ENCODE results near the gene OR2D3.
"Not testable (repeated sequence)": the region's sequence is repeated elsewhere in the genome, so short reads cannot be mapped to it uniquely, and the experiment has no call there.

The OR2D3 gene

DNA sequence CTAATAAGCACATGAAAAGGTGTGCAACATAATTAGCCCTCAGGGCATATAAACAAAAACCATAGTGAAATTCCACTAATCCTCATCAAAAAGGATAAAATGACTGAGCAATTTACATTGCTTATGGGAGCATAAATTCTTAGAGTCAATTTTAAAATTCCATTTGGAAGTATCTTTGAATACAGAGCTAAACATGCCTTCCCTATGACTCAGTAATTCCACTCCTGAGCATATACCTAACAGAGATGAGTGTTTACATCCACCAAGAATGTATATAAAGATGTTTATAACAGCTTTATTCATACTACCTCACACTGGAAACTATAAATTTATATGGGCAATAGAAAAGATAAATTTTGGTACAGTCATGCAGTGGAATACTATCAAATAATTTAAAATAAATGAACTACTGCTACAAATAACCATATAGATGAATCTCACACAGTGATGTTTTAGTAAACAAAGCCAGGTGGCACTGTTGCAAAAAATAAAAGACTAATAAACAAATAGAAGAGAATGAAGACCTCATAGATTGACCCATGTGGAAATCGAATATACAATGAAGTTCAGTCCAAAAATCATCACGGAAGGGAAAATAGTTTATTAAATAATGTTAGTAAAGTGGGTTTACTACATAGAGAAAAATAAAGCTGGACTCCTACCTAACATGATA, 20.3 kb upstream of the OR2D3 start:
- no peak for DNase-seq (ENCODE audit: extremely low read depth, insufficient read length)
- H3K27me3 ChIP-seq (replicated peaks; ENCODE audit: control insufficient read depth, insufficient read depth, low read length): no peaks in the 10 kb centered on the region
- no peak overlapping the region for H3K4me3 ChIP-seq (replicated peaks; ENCODE audit: low read depth, low read length)
- TF ChIP-seq, protein P1, sequence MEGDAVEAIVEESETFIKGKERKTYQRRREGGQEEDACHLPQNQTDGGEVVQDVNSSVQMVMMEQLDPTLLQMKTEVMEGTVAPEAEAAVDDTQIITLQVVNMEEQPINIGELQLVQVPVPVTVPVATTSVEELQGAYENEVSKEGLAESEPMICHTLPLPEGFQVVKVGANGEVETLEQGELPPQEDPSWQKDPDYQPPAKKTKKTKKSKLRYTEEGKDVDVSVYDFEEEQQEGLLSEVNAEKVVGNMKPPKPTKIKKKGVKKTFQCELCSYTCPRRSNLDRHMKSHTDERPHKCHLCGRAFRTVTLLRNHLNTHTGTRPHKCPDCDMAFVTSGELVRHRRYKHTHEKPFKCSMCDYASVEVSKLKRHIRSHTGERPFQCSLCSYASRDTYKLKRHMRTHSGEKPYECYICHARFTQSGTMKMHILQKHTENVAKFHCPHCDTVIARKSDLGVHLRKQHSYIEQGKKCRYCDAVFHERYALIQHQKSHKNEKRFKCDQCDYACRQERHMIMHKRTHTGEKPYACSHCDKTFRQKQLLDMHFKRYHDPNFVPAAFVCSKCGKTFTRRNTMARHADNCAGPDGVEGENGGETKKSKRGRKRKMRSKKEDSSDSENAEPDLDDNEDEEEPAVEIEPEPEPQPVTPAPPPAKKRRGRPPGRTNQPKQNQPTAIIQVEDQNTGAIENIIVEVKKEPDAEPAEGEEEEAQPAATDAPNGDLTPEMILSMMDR (IDR thresholded peaks at IDR 0.05; ENCODE audit: insufficient read depth, low read length, poor library complexity, severe bottlenecking): peak; percentile 28
- H3K36me3 ChIP-seq (ENCODE audit: control insufficient read depth, insufficient read depth, low read length): no peaks in the 10 kb centered on the region

DNA sequence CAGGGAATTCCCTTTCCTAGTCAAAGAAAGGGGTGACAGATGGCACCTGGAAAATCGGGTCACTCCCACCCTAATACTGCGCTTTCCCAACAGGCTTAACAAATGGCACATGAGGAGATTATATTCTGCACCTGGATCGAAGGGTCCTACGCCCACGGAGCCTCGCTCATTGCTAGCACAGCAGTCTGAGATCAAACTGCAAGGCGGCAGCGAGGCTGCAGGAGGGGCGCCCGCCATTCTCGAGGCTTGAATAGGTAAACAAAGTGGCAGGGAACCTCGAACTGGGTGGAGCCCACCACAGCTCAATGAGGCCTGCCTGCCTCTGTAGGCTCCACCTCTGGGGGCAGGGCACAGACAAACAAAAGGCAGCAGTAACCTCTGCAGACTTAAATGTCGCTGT, 16.0 kb upstream of the OR2D3 start:
- not testable (repeated sequence) for H3K36me3 ChIP-seq (ENCODE audit: control insufficient read depth, insufficient read depth, low read length); H3K4me3 ChIP-seq (replicated peaks; ENCODE audit: low read depth, low read length); H3K27me3 ChIP-seq (replicated peaks; ENCODE audit: control insufficient read depth, insufficient read depth, low read length); DNase-seq (ENCODE audit: extremely low read depth, insufficient read length)

DNA sequence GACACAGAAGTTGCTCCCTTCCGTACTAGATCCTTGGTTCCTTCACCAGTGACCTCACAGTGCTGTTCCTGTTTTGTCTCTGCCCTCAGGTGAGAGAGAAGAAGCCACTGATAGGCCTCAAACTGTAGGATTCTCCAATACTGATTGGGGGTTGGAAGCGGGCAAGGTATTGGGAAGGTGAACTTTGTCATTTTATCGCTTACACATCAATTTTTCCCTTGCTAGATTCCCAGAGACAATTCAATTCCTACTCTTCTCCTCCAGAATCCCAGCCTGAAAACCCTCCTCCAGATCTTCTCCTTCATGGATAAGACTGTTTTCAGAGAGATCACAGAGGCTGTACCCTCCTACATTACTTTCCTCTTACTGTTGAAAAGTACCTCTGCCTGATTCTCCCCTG, 9.4 kb upstream of the OR2D3 start:
- DNase-seq (ENCODE audit: extremely low read depth, insufficient read length): no peak
- Histone ChIP-seq H3K27me3 (replicated peaks; ENCODE audit: control insufficient read depth, insufficient read depth, low read length) (no peaks in the 10 kb centered on the region), H3K36me3 (ENCODE audit: control insufficient read depth, insufficient read depth, low read length) (no peaks in the 10 kb centered on the region), H3K4me3 (replicated peaks; ENCODE audit: low read depth, low read length) (no peak overlapping the region)
- TF ChIP-seq, protein P1 (IDR thresholded peaks at IDR 0.05; ENCODE audit: insufficient read depth, low read length, poor library complexity, severe bottlenecking): no peak

DNA sequence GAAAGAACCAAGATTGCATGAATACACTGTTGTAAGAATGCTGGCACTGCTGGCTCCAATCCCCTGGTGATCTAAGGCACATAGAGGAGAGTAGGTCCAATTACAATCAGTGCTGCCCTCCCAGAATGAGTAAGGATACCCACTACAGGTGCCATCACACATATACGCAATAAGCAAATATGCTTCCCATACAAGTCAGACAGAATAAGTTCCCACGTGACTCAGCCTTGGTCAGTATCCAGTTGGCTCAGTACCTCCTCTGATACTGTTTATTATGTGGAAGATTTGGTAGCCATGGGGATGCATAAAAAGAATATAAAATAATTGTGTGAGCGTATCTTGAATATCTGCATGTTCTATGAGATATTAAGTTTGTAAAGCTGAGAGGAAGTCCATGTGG, 8.9 kb upstream of the OR2D3 start:
- Histone ChIP-seq H3K36me3 (ENCODE audit: control insufficient read depth, insufficient read depth, low read length) (no peaks in the 10 kb centered on the region), H3K4me3 (replicated peaks; ENCODE audit: low read depth, low read length) (no peak overlapping the region), H3K27me3 (replicated peaks; ENCODE audit: control insufficient read depth, insufficient read depth, low read length) (no peaks in the 10 kb centered on the region)
- TF ChIP-seq, protein P1 (IDR thresholded peaks at IDR 0.05; ENCODE audit: insufficient read depth, low read length, poor library complexity, severe bottlenecking): no peak
- DNase-seq (ENCODE audit: extremely low read depth, insufficient read length): no peak

DNA sequence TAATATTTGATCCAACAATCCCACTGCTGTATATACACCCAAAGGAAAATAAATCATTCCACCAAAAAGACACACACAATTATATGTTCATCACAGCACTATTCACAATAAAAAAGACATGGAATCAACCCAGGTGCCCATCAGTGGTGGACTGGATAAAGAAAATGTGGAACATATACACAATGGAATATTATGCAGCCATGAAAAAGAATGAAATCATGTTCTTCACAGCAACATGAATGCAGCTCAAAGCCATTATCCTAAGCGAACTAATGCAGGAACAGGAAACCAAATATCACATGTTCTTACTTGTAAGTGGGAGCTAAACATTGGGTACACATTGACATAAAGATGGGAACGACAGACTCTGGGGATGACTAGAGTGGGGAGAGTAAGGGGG, 1.1 kb upstream of the OR2D3 start:
- H3K4me3 ChIP-seq (replicated peaks; ENCODE audit: low read depth, low read length): no peak overlapping the region
- no peaks in the 10 kb centered on the region for H3K27me3 ChIP-seq (replicated peaks; ENCODE audit: control insufficient read depth, insufficient read depth, low read length)
- DNase-seq (ENCODE audit: extremely low read depth, insufficient read length): no peak
- H3K36me3 ChIP-seq (ENCODE audit: control insufficient read depth, insufficient read depth, low read length): no peaks in the 10 kb centered on the region
- TF ChIP-seq, protein P1 (IDR thresholded peaks at IDR 0.05; ENCODE audit: insufficient read depth, low read length, poor library complexity, severe bottlenecking): no peak

DNA sequence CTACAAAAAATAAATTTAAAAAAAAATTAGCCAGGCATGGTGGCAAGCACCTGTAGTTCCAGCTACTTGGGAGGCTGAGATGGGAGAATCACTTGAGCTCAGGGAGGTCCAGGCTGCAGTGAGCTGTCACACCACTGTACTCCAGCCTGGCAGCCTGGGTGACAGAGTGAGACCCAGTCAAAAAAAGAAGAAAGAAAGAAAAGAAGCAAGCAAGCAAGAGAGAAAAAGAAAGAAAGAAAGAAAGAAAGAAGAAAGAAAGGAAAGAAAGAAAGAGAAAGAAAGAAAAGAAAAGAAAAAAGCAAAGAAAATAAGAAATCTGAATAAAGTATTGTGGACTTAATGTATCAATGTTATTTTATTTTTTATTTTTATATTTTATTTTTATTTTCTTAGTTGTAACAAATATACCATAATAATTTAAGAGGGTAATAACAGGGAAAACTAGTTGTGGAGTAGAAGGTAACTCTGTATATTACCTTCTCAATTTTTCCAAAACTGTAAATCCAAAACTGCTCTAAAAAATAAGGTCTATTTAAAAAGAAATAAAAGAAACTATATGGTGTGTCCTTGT, 4.3 kb downstream of the OR2D3 start:
- Histone ChIP-seq H3K36me3 (ENCODE audit: control insufficient read depth, insufficient read depth, low read length) (no peaks in the 10 kb centered on the region), H3K4me3 (replicated peaks; ENCODE audit: low read depth, low read length) (no peak overlapping the region), H3K27me3 (replicated peaks; ENCODE audit: control insufficient read depth, insufficient read depth, low read length) (no peaks in the 10 kb centered on the region)
- TF ChIP-seq, protein P1 (IDR thresholded peaks at IDR 0.05; ENCODE audit: insufficient read depth, low read length, poor library complexity, severe bottlenecking): no peak
- DNase-seq (ENCODE audit: extremely low read depth, insufficient read length): no peak
